HG03432 (cell line): ENCODE results near the gene TSACC.
"Not testable (repeated sequence)": the region's sequence is repeated elsewhere in the genome, so short reads cannot be mapped to it uniquely, and the experiment has no call there.

Experiments used
- ATAC-seq: cut with Tn5 transposase; IDR thresholded peaks from one replicate; pipeline ENCODE4 v1.9.1; 2021; ENCODE audit warnings: mild to moderate bottlenecking, moderate library complexity; ENCODE audit not compliant: unreplicated experiment

Gene TSACC

GRCh38 chr1:156346035-156346434 is 7.7 kb downstream of the TSACC start:
- not testable (repeated sequence) for ATAC-seq

DNA sequence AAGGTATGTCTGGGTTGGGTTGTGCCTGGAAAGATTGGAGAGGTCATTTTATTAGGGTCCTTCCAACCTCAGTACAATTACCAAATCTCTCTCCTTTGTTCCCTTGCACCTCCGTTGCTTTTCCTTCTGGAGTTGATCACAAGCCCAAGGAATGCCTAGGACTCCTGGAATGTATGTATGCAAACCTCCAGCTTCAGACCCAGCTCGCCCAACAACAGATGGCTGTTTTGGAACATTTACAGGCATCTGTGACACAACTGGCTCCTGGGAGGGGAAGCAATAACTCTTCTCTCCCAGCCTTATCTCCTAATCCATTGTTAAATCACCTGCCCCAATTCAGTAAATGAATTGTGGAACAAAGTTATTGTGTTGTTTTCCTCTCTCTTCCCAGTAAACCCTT is 8.3 kb downstream of the TSACC start:
- no peak for ATAC-seq

GRCh38 chr1:156347331-156347730 is 9.0 kb downstream of the TSACC start:
- no peak for ATAC-seq

- ATAC-seq, result not testable (repeated sequence)
These were observed 14.2 kb downstream of the TSACC start for GRCh38 chr1:156352481-156352880.

- ATAC-seq, result no peak
These were observed 18.0 kb downstream of the TSACC start for GRCh38 chr1:156356262-156356874.

- ATAC-seq, result peak; percentile 60
These were observed 18.7 kb downstream of the TSACC start for GRCh38 chr1:156356875-156357534.

DNA sequence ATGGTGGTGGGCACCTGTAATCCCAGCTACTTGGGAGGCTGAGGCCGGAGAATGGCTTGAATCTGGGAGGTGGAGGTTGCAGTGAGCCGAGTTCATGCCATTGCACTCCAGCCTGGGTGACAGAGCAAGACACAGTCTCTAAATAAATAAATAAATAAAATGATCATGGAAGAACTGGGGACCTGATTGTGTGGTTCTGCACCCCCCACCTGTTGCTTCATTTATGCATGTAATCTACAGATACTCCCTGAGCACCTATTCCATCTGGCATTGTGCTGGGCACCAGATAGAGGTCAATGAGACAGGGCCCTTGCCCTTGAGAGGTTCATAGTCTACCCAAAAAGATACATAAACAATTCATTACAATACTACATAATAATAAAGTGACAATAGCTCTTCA is 19.7 kb downstream of the TSACC start:
- no peak for ATAC-seq

- no peak for ATAC-seq
These were observed 20.3 kb downstream of the TSACC start for GRCh38 chr1:156358641-156359040.

DNA sequence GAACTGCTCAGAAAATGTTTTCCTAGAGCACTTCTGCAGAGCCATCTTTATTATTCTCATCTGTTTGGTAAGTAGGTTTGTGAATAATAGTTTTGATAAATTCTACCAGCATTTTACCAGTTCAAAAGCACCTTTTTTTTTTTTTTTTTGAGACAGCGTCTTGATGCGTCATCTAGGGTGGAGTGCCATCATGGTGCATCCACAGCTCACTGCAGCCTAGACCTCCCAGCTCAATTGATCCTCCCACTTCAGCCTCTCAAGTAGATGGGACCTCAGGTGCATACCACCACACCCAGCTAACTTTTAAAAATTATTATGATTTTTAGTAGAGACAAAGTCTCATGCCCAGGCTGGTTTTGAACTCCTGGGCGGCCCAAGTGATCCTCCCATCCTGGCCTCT is 20.9 kb downstream of the TSACC start:
- no peak for ATAC-seq

- ATAC-seq, result no peak
These were observed 21.6 kb downstream of the TSACC start for GRCh38 chr1:156359973-156360372.

DNA sequence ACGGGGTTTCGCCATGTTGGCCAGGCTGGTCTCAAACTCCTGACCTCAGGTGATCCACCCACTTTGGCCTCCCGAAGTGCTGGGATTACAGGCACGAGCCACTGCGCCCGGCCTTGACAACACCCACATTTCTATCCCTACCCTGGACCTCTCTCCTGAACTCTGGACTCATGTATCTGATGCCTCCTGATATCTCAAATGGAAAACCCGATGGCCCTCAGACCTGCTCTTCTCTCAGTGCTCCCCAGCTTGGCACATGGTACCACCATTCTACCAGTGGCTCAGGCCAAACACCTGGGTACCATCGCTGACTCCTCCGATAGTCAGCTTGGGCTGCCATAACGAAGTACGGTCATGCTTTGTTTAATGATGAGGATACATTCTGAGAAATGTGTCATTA is 22.2 kb downstream of the TSACC start:
- no peak for ATAC-seq

DNA sequence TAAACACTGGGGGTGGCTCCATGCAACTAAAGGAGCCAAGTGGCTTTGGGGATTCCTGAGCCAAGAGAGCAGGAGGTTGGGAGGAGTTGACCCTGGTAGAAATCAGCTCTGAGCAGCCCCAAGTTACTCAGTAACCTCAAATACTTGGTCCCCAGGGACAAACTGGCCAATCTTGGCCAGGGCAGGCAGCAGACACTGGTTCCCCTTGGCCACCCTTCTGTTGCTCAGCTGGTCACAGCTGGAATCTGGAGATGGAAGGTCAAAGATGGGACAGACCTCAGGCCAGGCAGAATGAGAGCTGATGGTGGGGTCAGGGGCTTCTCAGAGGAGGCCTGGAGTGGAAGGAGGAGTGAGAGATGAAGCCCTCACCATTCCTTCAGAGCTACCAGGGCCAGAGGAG is 27.4 kb downstream of the TSACC start:
- no peak for ATAC-seq

GRCh38 chr1:156366378-156367166 is 28.2 kb downstream of the TSACC start:
- ATAC-seq, result no peak

- no peak for ATAC-seq
These were observed 29.2 kb downstream of the TSACC start for GRCh38 chr1:156367383-156368156.

DNA sequence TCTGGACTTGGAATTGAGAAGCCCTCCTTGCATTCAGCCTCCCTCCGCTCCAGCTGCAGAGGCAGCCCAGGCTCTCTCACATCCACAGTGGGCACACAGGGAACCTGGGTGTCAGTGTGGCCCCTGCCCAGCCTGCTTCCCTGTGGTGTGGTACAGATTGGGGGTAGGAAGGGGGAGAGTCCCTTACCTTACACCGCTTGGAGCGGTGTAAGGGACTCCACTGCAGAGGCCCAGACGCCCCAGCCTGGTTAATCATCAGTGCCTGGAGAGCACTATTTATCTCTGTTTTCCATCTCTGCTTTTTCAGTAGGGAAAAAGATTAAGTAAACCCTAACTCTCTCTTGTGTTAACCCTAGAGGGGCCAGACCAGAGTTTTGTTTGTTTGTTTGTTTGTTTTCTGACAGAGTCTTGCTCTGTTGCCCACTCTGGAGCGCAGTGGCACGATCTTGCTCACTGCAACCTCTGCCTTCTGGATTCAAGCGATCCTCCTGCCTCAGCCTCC is 29.9 kb downstream of the TSACC start:
- ATAC-seq, result no peak

DNA sequence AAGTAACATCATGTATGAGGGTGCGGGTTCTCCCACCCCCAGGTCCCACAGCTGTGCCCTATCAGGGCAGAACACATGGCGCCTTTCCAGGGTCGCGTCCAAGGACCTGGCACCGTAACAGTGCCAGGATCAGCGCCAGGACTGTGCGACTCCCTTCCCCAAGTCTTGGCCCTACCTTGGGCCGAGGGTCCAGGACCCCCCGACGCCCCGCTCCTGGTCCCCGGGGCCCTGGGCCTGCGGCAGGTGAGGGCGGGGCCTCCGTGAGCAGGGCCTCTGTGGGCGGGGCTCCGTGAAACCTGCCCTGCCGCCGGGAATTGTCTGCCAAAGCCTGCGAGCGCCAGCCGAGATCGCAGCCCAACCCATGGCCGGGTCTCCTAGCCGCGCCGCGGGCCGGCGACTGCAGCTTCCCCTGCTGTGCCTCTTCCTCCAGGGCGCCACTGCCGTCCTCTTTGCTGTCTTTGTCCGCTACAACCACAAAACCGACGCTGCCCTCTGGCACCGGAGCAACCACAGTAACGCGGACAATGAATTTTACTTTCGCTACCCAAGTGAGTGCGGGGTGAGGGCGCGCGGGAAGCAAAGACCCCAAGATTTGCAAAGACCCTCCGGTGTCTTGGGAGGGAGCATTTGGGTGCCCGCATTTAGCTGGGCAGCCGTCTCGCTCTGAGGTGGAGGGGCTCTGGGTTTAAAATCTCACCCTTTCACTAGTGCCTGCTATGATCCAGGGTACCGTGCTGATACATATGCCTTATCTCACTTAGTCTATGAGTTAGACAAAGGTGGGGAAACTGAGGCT is 30.8 kb downstream of the TSACC start, which contains the start of gene RHBG:
TSS of gene RHBG (plus strand) at position 323 of the 796 bp plus-strand sequence. CDS start at position 362, 39 bp downstream.
- ATAC-seq, result no peak

- ATAC-seq, result not testable (repeated sequence)
These were observed 31.5 kb downstream of the TSACC start for GRCh38 chr1:156369685-156370286.

DNA sequence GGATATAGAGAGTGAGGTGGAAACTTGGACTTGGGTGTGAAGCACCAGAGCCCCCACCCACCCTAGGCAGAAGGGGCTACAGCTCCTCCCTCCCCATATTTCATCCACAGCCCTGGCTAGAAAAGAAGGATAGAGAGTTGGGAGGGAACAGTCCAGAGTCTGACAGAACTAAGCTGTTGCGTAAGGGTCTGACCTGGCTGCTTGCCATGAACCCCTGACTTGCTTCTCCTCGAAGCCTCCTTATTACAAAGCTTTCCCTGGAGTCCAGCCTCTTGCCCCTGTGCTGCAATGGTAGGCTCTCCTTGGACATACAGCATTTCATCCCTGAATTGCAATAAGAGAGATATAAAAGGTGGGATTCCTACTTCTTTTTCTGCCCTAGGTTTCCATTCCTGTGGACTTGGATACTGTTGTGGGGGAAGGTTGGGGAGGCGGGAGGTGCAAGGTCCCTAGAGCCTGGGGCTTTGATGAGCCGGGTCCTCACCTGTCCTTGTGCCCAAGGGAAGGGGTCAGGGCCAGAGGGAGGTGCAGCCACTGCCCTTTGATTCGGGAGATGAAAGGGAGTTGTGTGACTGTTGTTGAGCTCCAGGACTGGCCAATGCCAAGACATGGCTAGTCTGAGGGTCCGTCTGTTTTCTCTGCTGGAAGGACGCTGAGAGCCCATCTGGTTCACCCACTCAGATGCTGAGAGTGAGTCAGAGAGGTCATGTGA is 33.4 kb downstream of the TSACC start:
- no peak for ATAC-seq

DNA sequence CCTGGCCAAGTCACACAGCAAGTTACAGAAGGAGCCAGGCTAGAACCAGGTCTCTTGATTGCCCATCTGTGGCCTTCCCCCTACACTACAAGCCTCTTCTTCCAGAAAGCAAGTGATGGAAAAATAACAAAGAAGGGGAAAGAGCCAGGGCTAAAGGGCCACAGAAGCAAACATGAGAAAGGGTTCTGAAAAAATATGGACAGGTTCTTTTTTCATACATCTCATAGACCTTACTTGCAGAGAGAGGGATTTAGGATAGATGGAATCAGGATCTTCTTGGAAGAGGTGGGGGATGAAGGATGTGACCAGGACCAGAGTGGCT is 33.9 kb downstream of the TSACC start:
- ATAC-seq, result no peak
